GM21447 (cell line): Measurements from ENCODE around the gene MICAL3.

Source experiments
- ATAC-seq: cut with Tn5 transposase; IDR thresholded peaks from one replicate; pipeline ENCODE4 v1.9.1; 2021; ENCODE audit not compliant: unreplicated experiment

The MICAL3 gene

GRCh38 chr22:17853073-17853472, 171.3 kb downstream of the MICAL3 start:
- no peak for ATAC-seq

GRCh38 chr22:17851759-17852158, 172.6 kb downstream of the MICAL3 start:
- ATAC-seq: no peak

GRCh38 chr22:17847360-17848078, 176.8 kb downstream of the MICAL3 start:
- ATAC-seq: no peak

GRCh38 chr22:17846326-17846992, 177.9 kb downstream of the MICAL3 start:
- no peak for ATAC-seq

GRCh38 chr22:17845790-17846189, 178.6 kb downstream of the MICAL3 start:
- no peak for ATAC-seq

GRCh38 chr22:17845327-17845726, 179.0 kb downstream of the MICAL3 start:
- no peak for ATAC-seq

- no peak for ATAC-seq
Observed at GRCh38 chr22:17844150-17844549, 180.2 kb downstream of the MICAL3 start.

- no peak for ATAC-seq
Observed at GRCh38 chr22:17842386-17842785, 182.0 kb downstream of the MICAL3 start.

DNA sequence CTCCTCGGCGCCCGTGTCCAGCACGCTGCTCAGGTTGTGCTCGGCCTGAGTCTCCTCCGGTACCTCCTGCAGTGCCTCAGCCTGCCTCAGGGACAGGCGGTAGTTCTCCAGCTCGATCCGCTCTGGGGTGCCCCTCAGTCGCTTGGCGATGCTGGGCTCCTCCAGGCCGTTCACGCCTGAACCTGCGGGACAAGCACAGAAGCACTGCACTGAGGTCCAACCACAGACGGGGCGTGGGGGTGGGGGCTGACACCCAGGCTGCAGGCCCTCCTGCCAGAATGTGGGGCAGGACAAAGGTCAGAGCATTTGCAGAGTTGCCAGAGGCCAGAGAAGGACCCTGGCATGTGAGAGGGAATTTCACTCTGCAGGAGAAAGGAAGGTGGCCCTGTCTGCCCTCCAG, 182.5 kb downstream of the MICAL3 start:
- ATAC-seq: no peak

- no peak for ATAC-seq
Observed at GRCh38 chr22:17838180-17838865, 186.0 kb downstream of the MICAL3 start.

- ATAC-seq: no peak
Observed at GRCh38 chr22:17836992-17837742, 187.2 kb downstream of the MICAL3 start.

- no peak for ATAC-seq
Observed at GRCh38 chr22:17835256-17835655, 189.1 kb downstream of the MICAL3 start.

DNA sequence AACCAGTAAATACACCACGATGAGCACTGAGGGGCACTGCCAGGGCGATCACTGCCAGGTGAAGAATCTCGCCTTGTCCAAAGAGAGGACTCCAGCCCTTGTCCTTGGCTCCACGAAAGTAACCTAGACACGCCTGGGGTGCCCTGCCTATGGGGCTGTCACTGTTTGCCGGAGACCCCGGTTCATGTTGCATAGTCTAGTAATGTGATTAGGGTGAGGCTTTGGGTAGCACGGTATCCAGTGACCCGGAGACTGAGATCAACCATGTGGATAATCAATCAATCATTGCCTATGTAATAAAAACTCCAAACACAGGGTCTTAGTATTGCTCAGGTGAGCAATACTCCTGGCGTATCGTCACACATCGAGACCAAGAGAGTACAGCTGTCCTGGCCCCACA, 190.9 kb downstream of the MICAL3 start:
- no peak for ATAC-seq

DNA sequence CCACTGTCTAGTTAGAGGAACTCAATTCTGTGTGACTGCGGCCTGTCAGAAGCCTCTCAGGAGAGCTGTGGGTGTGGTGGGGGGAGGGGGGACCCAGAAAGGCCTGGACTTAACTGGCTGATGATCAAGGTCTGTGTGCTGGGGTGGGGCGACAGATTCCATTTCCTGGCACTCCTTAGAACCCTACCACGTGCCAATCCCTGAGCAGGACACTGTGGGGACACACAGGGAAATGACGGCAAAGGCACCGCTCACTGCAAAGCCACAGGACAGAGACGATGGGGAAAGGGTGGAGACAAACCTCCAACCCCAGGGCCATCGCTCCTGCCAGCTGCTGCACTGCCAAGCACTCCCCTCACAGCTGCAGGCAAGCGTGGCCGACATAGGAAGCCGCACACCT, 191.7 kb downstream of the MICAL3 start:
- ATAC-seq: no peak

DNA sequence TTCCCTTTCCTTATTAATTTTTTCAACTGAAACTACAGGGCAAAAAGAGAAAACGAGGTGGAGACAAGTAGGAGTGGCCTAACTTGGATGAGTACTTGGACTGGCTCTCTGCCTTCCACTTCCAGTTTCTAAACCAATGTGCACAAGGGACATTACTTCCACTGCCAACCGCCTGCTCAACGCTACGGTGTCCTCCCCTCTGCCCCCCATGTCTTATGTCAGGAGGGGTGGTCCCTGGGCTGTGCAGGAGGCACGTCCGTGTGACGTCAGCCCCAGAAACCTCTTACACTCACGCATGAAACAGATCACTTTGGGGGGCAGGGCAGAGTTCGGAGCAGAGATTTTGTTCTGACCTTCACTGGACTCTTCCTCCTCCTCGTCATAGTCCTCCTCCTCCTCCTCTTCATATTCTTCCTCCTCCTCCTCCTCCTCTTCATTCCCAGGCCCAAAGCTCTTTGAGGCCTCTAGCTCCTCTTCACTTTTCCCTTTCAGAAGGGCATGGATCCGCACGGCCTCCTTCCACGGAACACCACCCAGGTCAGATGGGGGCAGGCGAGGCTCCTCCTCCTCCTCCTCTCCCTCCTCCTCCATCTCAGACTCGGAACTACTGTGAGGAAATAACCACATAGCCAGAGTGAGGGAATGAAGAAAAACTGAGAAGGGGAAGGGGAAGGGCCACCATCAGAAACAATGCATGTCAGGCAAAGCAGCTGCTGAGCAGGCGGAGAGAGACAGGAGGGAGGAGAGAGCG, 192.7 kb downstream of the MICAL3 start:
- no peak for ATAC-seq

- no peak for ATAC-seq
Observed at GRCh38 chr22:17830043-17830961, 194.1 kb downstream of the MICAL3 start.

DNA sequence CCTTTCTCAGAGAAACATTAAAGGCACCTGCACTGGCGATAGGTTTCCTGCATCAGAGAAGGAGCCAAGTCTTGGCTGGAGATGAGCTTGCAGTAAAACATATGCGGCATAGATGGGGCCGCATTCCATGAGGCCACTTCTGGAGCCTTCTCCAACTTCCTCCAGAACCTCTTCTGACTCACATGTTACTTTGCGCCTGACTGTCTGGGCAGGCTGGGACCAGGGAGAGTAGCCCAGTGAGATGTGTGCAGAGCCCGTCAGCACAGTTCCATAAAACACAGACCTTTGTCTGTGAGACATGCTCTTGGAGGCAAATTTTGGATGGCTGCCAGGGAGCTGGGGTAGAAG, 194.7 kb downstream of the MICAL3 start:
- no peak for ATAC-seq

GRCh38 chr22:17828502-17829080, 195.8 kb downstream of the MICAL3 start:
- ATAC-seq: no peak

DNA sequence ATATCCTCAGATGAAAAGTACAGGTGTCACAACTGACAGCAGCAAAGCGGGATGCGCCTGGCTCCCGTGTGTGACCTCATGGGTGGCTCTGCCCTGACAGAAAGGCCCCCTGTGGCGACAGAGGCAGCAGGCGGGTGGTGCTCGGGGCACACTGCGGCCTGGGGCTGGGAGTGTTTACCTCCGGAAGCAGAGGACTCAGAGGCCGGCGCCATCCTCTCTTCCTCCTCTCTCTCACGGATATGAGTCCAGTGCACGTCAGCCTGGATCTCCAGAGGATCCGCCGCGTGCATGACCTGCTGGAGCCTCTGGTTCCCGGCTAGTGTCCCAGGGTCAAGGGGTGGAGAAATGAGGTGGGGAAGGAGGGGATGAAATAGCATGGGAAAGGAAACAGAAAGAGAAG, 196.9 kb downstream of the MICAL3 start:
- no peak for ATAC-seq
